Tongue (tissue), 2 donors: ENCODE measurements around the gene DDX41. TPM values are rescaled to one million over a fixed set of nuclear protein-coding genes. Genes with fewer than 3 reads are reported as not detected.
"Not testable (repeated sequence)": the region's sequence is repeated elsewhere in the genome, so short reads cannot be mapped to it uniquely, and the experiment has no call there.

Experiments
- DNase-seq: peaks from one replicate; pipeline ENCODE4 v3.0.0-alpha.2; 2015
- total RNA-seq: library from RNA; depleted of rRNA; stranded (reverse); fragments of >200 nt; gene quantifications from one replicate; pipeline ENCODE4 v1.2.3, GENCODE V29; 2014

DDX41 gene
- total RNA-seq, result 46.4 TPM

- DNase-seq, result peak; percentile 99
Observed at GRCh38 chr5:177516601-177517568, at the start of gene DDX41. Gene DDX41, minus strand, starts transcription at chr5:177516961. Its CDS starts 16 bp downstream, at chr5:177516945.

GRCh38 chr5:177565046-177565445 is 48.3 kb upstream of the DDX41 start:
- DNase-seq, result no peak

GRCh38 chr5:177559446-177559941 is 42.7 kb upstream of the DDX41 start:
- DNase-seq, result not testable (repeated sequence)

GRCh38 chr5:177557796-177558195 is 41.0 kb upstream of the DDX41 start:
- no peak for DNase-seq

- DNase-seq, result no peak
Observed at GRCh38 chr5:177557041-177557647, 40.4 kb upstream of the DDX41 start.

GRCh38 chr5:177555665-177556064 is 38.9 kb upstream of the DDX41 start:
- DNase-seq, result no peak

- DNase-seq, result no peak
Observed at GRCh38 chr5:177555228-177555627, 38.5 kb upstream of the DDX41 start.

GRCh38 chr5:177554474-177555111 is 37.8 kb upstream of the DDX41 start, which contains the start of gene FAM193B:
Gene FAM193B, minus strand, starts transcription at chr5:177554563. Its CDS starts 105 bp downstream, at chr5:177554458.
- DNase-seq, result peak; percentile 96

GRCh38 chr5:177553671-177554429 is 37.1 kb upstream of the DDX41 start:
- DNase-seq, result peak; percentile 41

GRCh38 chr5:177552839-177553455 is 36.2 kb upstream of the DDX41 start:
- no peak for DNase-seq

- no peak for DNase-seq
Observed at GRCh38 chr5:177550122-177550521, 33.4 kb upstream of the DDX41 start.

GRCh38 chr5:177548495-177548894 is 31.7 kb upstream of the DDX41 start:
- DNase-seq, result no peak

GRCh38 chr5:177547736-177548135 is 31.0 kb upstream of the DDX41 start:
- no peak for DNase-seq

- DNase-seq, result peak; percentile 73
Observed at GRCh38 chr5:177546258-177546741, 29.5 kb upstream of the DDX41 start.

- peak; percentile 85 for DNase-seq
Observed at GRCh38 chr5:177545487-177546257, 28.9 kb upstream of the DDX41 start.

GRCh38 chr5:177542816-177543465 is 26.2 kb upstream of the DDX41 start:
- no peak for DNase-seq

- DNase-seq, result no peak
Observed at GRCh38 chr5:177540438-177540837, 23.7 kb upstream of the DDX41 start.

GRCh38 chr5:177539411-177539810 is 22.6 kb upstream of the DDX41 start:
- DNase-seq, result no peak

- DNase-seq, result no peak
Observed at GRCh38 chr5:177538876-177539275, 22.1 kb upstream of the DDX41 start.
